Vagina (tissue), 2 donors: ENCODE data around the gene ZNF527.

Experiments
- CTCF ChIP-seq, 3 experiments: fragments of 450-650 bp in 2 of 3; fragments of 200-600 bp in 1 of 3; sonication (generic) in 1 of 3; IDR thresholded peaks; one replicate each; pipeline ENCODE4 v1.5.1; 2017 to 2019; ENCODE audit warnings: antibody characterized with exemption in 3 of 3, mild to moderate bottlenecking in 2 of 3, moderate library complexity in 2 of 3
- POLR2AphosphoS5 ChIP-seq, 2 donors: sonication (generic); formaldehyde crosslinking; IDR thresholded peaks; one replicate each; pipeline ENCODE4 v1.9.0; 2017; ENCODE audit warnings: antibody characterized with exemption in 2 of 2, mild to moderate bottlenecking in 2 of 2, low read depth in 1 of 2; ENCODE audit not compliant: insufficient read depth in 1 of 2

- TF ChIP-seq CTCF (IDR thresholded peaks at IDR 0.05) (no peak), POLR2AphosphoS5 (IDR thresholded peaks at IDR 0.05; ENCODE audit: insufficient read depth in 1 of 2, low read depth in 1 of 2) (no peak)
Measured at GRCh38 chr19:37361994-37362393, 8.9 kb upstream of the ZNF527 start.
